ENCODE results near the gene KCNH8. TPM values are rescaled to one million over a fixed set of nuclear protein-coding genes. Genes with fewer than 3 reads are reported as not detected.
"Not testable (repeated sequence)": the region's sequence is repeated elsewhere in the genome, so short reads cannot be mapped to it uniquely, and the experiment has no call there.

Gene KCNH8
- total RNA-seq, result under 1 TPM in 1 of 2 donors, not detected in 1; 0.10 TPM
- long read RNA-seq, donor 1, result 0 reads
- long read RNA-seq, donor 2, result 0 reads

DNA sequence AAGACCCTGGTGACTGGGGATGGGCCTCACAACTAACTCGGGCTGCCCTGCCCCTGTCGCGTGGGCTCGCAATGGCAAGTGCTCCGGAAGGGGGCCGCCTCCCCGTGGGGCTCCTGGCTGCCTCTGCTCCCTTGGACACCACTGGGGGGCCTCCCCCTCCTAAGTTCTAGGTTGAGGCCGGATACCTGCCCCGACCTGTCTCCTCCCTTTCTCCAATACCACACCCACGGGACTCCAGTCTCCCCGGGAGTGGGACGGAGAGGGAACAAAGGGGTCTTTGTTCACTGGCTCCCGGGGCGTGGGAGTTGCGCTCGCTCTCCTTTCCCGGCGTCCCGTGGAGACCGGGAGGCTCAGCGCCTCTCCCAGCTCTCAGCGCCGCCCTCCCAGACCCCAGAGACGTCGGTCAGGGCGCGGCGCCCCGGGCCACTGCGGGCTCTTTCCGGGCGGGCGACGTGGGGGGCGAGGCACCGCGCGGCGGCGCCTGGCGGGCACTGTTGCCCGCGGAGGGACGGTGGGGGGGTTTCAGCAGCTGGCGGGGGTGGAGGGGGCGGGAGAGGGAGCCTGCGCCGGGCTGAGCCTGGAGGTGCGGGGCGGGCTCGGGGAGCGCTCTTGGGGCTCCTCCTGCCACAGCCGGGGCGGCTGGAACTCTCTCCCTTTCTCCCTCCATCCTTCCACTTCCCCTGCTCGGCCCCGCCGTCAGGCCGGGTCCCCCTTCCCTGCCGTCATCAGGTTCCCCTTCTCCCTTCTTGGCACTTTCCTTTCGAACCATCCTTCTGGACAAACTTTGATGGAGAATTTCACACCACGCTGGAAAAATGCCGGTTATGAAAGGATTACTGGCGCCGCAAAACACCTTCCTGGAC is at the start of gene KCNH8:
TSS of gene KCNH8 (plus strand) at position 606 of the 863 bp plus-strand sequence. CDS start at position 816, 210 bp downstream.
- DNase-seq (ENCODE audit: low spot score), result peak; percentile 71
- intact Hi-C loops (cut with DNase I), result no loop called here

DNA sequence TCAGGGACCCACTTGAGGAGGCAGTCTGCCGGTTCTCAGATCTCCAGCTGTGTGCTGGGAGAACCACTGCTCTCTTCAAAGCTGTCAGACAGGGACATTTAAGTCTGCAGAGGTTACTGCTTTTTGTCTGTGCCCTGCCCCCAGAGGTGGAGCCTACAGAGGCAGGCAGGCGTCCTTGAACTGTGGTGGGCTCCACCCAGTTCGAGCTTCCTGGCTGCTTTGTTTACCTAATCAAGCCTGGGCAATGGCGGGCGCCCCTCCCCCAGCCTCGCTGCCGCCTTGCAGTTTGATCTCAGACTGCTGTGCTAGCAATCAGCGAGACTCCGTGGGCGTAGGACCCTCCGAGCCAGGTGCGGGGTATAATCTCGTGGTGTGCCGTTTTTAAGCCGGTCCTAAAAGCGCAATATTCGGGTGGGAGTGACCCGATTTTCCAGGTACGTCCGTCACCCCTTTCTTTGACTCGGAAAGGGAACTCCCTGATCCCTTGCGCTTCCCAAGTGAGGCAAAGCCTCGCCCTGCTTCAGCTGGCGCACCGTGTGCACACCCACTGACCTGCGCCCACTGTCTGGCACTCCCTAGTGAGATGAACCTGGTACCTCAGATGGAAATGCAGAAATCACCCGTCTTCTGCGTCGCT is 45.5 kb upstream of the KCNH8 start:
- intact Hi-C loops (cut with DNase I), result not testable (repeated sequence)

DNA sequence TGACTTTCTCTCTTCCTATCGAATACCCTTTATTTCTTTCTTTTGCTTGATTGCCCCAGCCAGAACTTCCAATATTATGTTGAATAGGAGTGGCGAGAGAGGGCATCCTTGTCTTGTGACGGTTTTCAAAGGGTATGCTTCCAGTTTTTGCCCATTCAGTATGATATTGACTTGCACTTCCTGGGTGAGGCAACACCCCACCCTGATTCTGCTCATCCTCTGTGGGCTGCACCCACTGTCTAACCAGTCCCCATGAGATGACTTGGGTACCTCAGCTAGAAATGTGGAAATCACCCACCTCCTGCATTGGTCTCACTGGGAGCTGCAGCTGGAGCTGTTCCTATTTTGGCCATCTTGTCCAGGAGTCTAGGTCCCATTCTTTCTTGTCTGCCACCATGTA is 44.8 kb upstream of the KCNH8 start:
- DNase-seq (ENCODE audit: low spot score), result no peak

More for the DNA sequence above, 45.5 kb upstream of the KCNH8 start:
- DNase-seq (ENCODE audit: low spot score), result not testable (repeated sequence)

DNA sequence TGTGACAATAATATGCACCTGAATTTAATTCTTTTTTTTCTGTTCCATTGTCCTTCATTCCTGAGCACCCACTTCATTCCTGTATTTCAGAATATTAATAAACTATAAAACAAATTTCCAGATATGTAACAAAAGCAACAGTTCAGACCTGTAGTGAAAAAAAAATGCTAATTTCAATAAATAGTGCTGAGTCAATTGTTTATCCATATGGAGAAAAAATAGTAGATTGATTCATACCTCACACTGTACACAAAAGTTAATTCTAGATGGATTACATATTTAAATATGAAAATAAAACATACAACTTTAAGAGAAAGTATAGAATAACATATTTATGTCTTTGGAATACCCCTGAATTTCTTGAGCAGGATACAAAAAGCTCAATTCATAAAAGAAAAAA is 43.9 kb upstream of the KCNH8 start:
- intact Hi-C loops (cut with DNase I), result no loop called here
- DNase-seq (ENCODE audit: low spot score), result no peak

More for the DNA sequence above, 44.8 kb upstream of the KCNH8 start:
- intact Hi-C loops (cut with DNase I), result no loop called here

DNA sequence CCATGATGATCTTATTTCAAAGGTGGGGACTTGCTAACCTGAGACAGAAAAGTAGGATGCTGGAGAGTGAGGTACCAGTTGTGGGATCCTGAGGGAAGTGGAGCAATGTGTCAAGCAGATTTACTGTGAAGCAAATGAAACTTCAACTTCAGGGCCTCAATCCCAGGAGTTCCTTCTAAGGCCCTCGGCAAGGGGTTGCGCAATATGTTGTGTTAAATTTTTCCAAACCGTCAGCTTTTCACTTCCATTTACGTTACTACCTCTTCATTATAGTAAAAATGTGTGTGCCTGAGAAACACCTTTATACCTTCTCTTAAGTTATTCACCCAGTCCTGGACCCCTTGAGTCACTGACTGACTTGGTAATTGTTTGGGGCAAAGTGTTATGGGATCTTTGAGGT is 42.5 kb upstream of the KCNH8 start:
- intact Hi-C loops (cut with DNase I), result no loop called here
- DNase-seq (ENCODE audit: low spot score), result no peak

DNA sequence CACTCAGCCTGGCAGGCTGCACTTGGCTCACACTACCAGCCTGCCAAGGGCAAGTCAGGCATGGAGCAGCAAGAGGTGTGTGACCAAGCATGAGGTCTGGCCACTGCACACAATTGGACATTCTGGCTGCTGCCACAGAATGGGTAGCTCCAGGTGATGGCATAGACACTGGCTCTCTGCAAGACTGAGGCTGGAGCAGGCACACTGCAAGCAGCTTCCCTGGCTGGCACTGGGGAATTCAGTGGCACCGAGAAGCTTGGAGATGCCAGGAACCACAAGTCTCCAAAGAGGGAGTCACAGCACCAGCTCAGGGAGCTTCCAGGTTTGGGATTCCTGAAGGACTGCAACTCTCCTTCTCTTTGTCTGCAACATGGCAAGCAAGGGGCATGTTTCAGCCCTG is 42.0 kb upstream of the KCNH8 start:
- DNase-seq (ENCODE audit: low spot score), result peak; percentile 26
- intact Hi-C loops (cut with DNase I), result no loop called here

DNA sequence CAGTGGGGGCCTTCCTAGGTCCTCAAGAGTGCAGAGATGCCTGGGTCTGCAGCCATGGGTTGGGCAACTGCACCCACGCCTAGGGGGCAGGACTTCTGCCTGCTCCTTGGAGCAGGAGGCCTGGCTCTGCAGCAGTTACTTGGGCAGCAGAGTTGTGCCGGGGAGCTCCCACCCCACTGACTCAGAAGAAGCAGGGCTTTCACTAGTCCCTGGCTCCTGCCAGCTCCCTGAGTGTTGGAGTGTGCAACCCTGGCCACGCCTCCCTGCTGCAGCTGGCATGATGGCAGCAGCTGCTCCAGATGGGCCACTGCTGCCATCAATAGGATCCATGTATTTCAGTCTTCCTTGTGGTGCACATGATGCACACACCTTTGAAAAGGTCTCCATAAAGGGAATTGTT is 40.6 kb upstream of the KCNH8 start:
- no peak for DNase-seq (ENCODE audit: low spot score)
- intact Hi-C loops (cut with DNase I), result no loop called here

DNA sequence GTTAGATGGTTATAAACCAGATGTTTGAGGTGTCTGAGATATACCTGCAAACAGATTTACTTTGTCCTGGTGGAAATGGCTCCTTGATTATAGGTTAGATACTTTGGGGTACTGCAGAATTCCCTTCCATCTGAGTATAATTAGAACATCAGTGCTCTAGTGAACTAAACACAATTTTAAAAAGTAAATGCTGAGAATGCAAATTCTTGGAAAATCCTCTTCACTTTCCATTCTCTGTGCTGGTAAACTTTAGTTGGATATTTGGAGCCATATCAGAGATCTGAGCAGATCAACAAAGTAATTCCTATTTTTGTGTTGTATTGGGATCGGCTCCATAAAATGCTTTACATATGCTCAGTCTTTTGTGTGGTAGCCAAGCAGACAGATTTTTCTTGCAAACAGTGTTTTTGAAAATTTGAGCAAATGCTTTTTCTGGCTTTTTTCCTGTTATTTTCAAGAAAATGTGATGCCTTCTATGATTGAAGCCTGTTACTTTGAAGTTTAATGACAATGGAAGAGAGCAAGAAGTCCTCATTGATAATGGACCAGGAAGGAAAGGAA is 37.9 kb upstream of the KCNH8 start:
- DNase-seq (ENCODE audit: low spot score), result no peak
- intact Hi-C loops (cut with DNase I), result no loop called here

DNA sequence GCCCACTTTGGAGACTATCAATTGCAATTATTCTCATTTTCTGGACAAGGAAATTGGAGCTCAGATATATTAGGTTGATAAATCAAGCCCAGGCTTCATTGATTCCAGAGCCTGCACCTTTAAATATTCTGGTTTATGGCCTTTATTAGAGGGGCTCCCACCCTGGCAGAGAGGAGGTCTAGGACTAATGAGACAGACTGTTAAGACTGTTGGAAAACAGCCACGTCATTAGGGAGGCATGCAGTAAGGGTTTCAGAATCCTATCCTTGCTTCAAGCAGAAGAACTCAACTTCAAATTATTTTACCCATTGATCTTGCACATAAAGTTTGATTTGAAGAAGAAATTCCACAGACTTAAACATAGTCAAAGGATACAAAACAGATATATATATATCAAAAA is 33.8 kb upstream of the KCNH8 start:
- no peak for DNase-seq (ENCODE audit: low spot score)
- intact Hi-C loops (cut with DNase I), result no loop called here

DNA sequence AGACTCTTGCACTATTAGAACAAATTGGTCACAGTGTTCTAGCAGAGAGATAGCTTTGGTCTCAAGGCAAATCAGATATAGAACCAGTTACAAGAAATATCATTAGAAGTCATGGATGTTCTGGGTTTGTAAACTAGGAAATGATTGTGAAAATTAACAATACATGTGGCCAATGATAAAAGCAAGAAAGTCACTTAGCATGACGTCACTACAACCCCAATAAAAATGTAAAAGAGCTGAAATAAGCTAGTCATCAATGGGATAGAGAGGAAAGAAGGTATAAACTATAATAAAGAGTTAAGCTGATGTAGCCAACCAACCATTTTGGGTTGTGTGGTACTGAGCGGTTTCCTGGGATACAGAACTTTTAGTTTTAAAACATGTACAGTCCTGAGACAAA is 32.1 kb upstream of the KCNH8 start:
- DNase-seq (ENCODE audit: low spot score), result no peak
- intact Hi-C loops (cut with DNase I), result no loop called here

DNA sequence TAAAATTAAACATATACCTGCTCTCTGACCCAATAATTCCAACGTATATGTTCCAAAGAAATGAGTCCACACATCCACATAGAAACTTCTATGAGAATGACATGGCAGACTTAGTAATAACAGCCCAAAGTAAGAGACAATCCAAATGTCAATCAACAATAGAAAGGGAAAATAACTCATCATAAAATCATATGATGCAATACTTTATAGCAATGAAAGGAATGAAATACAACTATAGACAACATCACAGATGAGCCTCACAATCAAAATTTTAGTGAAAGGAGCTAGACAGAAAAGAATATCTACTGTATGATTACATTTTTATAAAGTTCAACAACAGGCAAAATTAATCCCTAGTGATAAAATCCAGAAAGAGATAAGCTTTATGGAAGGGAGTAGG is 23.6 kb upstream of the KCNH8 start:
- intact Hi-C loops (cut with DNase I), result no loop called here
- no peak for DNase-seq (ENCODE audit: low spot score)

DNA sequence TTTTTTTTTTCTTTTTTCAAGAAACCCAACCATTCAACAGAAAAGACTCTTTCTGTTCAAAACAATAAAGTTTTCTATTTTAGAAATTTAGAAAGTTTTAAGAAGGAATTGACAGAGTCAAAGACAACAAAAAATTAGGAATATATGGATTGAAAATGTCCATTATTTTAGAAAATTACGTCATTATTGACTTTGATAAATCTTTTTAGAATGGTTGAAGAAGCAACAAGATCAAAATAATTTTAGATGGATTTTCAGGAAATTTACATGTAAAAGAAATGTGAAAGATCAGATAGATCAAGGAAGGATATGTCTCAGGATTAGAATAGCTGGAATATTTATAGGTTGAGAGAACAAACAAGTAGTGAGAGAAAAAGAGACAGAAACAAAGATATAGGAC is 8.4 kb upstream of the KCNH8 start:
- intact Hi-C loops (cut with DNase I), result no loop called here
- no peak for DNase-seq (ENCODE audit: low spot score)

DNA sequence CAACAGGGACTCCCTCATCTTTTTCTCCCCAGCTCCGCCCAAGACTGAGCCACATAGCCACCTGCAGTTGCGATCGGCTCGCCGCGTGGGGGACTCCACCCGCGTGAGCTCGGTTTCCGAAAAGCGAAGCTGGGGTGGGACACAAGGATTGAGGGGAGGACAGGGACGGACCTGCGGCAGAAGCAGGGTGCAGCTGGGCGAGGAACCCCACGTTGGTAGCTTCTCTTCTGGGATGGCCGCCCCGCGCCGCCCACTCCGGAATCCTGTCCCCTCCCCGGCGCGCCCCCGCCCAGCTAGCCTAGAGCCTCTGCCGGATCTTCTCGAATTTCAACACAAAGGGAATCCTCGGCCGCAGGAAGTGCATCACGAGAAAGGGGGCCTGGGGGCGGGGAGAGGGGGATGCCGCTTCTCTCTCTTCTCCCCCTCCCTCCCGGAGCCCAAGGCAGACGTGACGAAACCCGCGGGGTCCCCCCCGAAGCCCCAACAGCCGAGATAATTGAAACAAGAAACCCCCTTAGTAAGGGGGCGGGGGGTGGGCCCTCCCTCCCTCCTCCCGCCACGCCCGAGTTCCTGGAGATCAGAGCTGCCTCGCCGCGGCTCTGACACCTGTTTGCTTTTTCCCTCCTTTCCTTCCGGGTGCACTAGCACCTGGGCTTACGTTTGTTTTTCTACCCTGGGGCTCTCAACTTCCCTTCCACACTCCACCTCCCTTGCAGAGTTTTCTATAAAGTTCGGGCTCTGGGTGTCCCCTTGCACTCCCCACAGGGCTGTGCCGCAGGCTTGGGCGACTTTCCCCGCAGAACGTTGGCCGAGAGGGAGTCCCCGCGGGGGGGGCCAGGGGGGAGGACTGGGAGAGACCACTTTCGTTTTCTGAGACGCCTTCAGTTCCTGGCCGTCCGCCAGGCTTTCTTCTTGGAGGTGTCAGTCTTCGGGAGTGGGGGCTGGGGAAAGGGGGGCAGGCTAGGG is 1.3 kb upstream of the KCNH8 start:
- peak; percentile 86 for DNase-seq (ENCODE audit: low spot score)
- intact Hi-C loops (cut with DNase I), result no loop called here

DNA sequence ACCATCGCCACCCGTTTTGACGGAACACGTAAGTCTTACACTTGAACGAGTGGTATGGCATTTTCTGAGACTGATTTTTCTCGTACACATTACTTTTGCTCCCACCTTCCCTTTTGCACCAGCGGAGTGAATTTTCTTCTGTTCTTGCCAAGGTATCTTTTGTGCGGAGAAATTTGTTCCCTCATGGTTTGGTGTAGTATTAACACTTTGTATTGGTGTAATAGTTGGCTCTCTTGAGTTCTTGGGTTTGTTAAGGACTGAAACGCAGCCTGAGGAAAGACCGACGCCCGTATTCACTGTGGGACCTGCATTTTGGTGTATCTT is 420 bp downstream of the KCNH8 start:
- DNase-seq (ENCODE audit: low spot score), result no peak
- intact Hi-C loops (cut with DNase I), result no loop called here

DNA sequence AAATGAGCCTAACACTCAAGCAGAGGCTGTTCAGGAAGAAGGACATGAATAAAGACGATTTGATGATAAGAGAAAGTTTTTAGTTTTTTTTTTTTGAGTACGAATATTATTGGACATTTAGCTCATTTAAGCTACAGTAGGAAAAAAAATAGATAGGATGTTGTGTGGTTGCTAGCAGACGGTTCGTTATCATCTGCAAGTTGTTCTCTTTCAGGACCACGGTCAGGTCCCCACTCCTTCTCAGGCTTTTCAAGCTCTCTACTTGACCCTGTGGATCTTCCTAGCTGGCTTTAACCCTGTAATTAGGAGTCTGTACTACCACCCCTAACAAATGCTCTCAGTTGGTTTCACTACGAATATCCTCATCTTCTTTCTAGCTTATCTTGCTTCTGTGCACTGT is 1.1 kb downstream of the KCNH8 start:
- no peak for DNase-seq (ENCODE audit: low spot score)
- intact Hi-C loops (cut with DNase I), result no loop called here

DNA sequence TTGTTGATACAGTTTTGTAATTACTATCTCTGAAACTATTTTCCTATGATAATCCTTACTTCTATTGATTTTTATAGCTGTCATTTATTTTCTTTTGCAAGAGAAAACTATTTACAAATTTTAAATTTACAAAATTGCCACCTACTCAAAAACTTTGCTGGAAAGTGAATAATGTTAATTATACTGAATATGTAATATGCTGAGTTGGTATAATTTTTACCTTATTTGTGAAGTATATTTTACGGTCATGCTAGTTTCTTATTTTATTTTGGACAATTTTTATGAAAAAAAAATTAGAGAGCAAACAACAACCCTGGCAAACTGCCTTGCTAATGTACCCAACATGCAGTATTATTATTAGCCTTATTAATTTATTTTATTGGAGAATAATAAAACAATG is 2.9 kb downstream of the KCNH8 start:
- intact Hi-C loops (cut with DNase I), result no loop called here
- DNase-seq (ENCODE audit: low spot score), result no peak

DNA sequence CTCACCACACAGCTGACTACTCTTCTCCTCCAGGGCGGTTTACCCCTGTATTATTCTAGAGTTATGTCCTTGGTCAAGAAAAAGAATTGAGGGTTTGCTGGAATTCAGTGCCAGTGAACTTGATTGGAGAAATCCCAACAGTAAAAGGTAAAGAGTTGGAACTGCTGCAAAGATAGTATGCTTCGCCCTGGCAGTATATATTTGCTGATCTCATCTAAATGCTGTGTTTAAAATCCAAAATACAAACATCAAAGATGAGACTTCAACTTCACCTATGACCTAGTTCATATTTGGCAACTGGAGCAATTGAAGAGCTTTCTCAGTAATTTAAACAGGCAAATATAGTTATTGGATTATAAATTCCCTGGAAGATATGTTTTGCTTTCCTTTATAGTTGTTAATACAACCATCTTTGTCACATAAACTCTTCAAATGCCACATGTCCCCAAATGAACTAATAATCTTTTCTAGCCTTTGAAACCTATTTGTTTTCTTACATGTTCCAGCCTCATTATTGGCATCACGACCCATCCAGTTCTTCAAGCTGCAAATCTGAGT is 6.5 kb downstream of the KCNH8 start:
- intact Hi-C loops (cut with DNase I), result no loop called here
- DNase-seq (ENCODE audit: low spot score), result no peak

DNA sequence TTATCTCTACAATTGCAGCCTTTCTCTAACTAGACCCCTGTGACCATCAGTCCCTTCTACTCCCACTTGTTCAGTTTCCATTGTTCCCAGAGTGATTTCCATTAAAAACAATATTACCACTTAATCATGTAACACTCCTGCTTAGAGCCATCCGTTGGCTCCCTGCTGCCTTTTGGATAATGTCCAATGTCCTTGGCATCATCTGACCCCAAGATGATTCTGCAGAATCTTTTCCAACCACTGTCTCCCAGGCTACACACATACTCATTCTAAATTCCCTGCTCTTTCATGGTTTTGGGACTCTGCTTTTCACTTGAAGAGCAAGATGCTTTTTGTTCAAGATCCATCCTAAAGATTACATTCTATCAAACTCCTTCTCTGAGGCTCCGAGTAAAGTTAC is 7.1 kb downstream of the KCNH8 start:
- no peak for DNase-seq (ENCODE audit: low spot score)
- intact Hi-C loops (cut with DNase I), result no loop called here

DNA sequence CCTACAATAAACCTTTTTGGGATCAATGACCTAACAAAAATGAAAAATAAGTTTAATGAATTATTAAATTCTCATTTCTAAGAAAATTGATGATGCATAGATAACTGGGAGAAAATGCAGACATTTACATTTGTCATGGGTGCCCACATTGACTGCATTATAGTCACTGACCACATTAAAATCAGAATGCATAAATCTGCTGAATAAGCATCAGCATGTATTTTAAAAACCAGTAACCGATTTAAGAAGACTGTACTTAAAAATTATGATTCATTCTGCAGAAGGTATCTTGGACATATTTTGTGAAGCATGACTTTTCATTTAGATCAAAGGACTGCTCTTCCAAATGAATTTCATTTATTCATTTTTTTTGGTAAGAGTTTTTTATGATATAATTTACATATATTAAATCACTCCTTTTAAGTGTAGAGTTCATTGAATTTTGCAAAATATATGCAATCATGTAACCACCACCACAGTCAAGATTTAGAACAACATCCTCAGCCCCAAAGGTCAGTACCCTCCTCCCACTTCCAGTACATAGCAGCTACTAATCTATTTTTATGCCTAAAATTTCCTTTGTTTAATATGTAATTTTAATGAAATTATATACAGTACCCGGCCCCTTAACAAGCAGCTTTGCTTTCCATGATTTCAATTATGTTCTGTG is 11.8 kb downstream of the KCNH8 start:
- intact Hi-C loops (cut with DNase I), result no loop called here
- no peak for DNase-seq (ENCODE audit: low spot score)

All from posterior vena cava (tissue), 2 donors.